Measurements from ENCODE around the gene ATP2B1. TPM values are rescaled to one million over a fixed set of nuclear protein-coding genes. Genes with fewer than 3 reads are reported as not detected.

The ATP2B1 gene
- total and polyA plus RNA-seq, 2 donors = 13.3 to 183 TPM

- 80% methylated on average over 5 of the region's 5 CpGs for WGBS
- H3K4me1 ChIP-seq (ENCODE audit: insufficient read depth) = no peaks in the 10 kb centered on the region
- H3K36me3 ChIP-seq (ENCODE audit: insufficient read depth) = peaks cover 2% of the 10 kb centered on the region
- no peak for DNase-seq (ENCODE audit: extremely low spot score)
- no peak overlapping the region for H3K27ac ChIP-seq (ENCODE audit: low read depth)
- no peak overlapping the region for H3K4me3 ChIP-seq (ENCODE audit: low read depth, low read length)
These were observed 169.0 kb downstream of the ATP2B1 start for GRCh38 chr12:89539426-89540223.

- no peaks in the 10 kb centered on the region for H3K4me1 ChIP-seq (ENCODE audit: insufficient read depth)
- WGBS = 87% methylated on average over 4 of the region's 4 CpGs
- H3K4me3 ChIP-seq (ENCODE audit: low read depth, low read length) = no peak overlapping the region
- peaks cover 2% of the 10 kb centered on the region for H3K36me3 ChIP-seq (ENCODE audit: insufficient read depth)
- no peak overlapping the region for H3K27ac ChIP-seq (ENCODE audit: low read depth)
- DNase-seq (ENCODE audit: extremely low spot score) = no peak
These were observed 169.7 kb downstream of the ATP2B1 start for GRCh38 chr12:89538897-89539296.

Small RNA genes lying within 50 kb of the gene (small RNA-seq; reads per million reads assigned to genes)
- gene AC025034.2 (not detected), gene RNA5SP365 (not detected), gene RNU6-148P (not detected)

Other genes with a start within 250 kb of the ATP2B1 start
- 17.7 TPM for gene GALNT4, start 184.0 kb downstream of the ATP2B1 start, total RNA-seq
- gene GALNT4, start 184.0 kb downstream of the ATP2B1 start, polyA plus RNA-seq = 3.6 TPM
- 41.1 TPM for gene POC1B, start 182.8 kb downstream of the ATP2B1 start, total RNA-seq
- gene POC1B, start 182.8 kb downstream of the ATP2B1 start, polyA plus RNA-seq = 10.5 TPM